HepG2 (cell line): ENCODE results near the gene PAXX. TPM values are rescaled to one million over a fixed set of nuclear protein-coding genes. Genes with fewer than 3 reads are reported as not detected.

Experiments
- ARNTL ChIP-seq: sonication (generic); formaldehyde crosslinking; IDR thresholded peaks from 2 replicates; pipeline ENCODE4 v1.4.0; 2020; ENCODE audit warnings: mild to moderate bottlenecking, missing genetic modification reagents
- EED ChIP-seq: sonication (generic); formaldehyde crosslinking; IDR thresholded peaks from 2 replicates; pipeline ENCODE4 v1.5.0; 2020; ENCODE audit warnings: mild to moderate bottlenecking, missing genetic modification reagents
- ETV5 ChIP-seq: IDR thresholded peaks from 2 replicates; pipeline ENCODE4 v1.6.1; 2018; ENCODE audit warnings: missing biosample characterization, missing genetic modification reagents, inconsistent platforms, borderline replicate concordance
- HES4 ChIP-seq: sonication (generic); formaldehyde crosslinking; IDR thresholded peaks from 2 replicates; pipeline ENCODE4 v1.9.0; 2021; ENCODE audit warnings: mild to moderate bottlenecking, missing genetic modification reagents, borderline replicate concordance
- KLF13 ChIP-seq: sonication (generic); formaldehyde crosslinking; IDR thresholded peaks from 2 replicates; pipeline ENCODE4 v1.4.0; 2020; ENCODE audit warnings: mild to moderate bottlenecking, missing genetic modification reagents
- MED1 ChIP-seq: sonication (generic); formaldehyde crosslinking; IDR thresholded peaks from 2 replicates; pipeline ENCODE4 v1.4.0; 2020; ENCODE audit warnings: missing genetic modification reagents
- NFKBIZ ChIP-seq: IDR thresholded peaks from 2 replicates; pipeline ENCODE4 v1.6.1; 2018; ENCODE audit warnings: missing genetic modification reagents, missing compliant biosample characterization
- NR2F1 ChIP-seq, 2 experiments: fragments of 450-650 bp in 1 of 2; formaldehyde crosslinking in 1 of 2; IDR thresholded peaks; 2 replicates each; pipeline versions ENCODE4 v1.5.0 to v1.6.1; 2016 to 2020; ENCODE audit warnings: mild to moderate bottlenecking in 1 of 2, missing compliant biosample characterization in 1 of 2, missing genetic modification reagents in 1 of 2, moderate library complexity in 1 of 2
- PAX8 ChIP-seq: sonication (generic); formaldehyde crosslinking; IDR thresholded peaks from 2 replicates; pipeline ENCODE4 v1.8.0; 2022; ENCODE audit warnings: mild to moderate bottlenecking, missing genetic modification reagents, borderline replicate concordance
- PHF5A ChIP-seq: IDR thresholded peaks from one replicate; pipeline ENCODE4 v1.6.1; 2018; ENCODE audit warnings: low read depth, missing genetic modification reagents; ENCODE audit not compliant: unreplicated experiment
- SP4 ChIP-seq: sonication (generic); formaldehyde crosslinking; IDR thresholded peaks from 2 replicates; pipeline ENCODE4 v1.8.1; 2023; ENCODE audit warnings: mild to moderate bottlenecking, missing genetic modification reagents
- ZFY ChIP-seq: sonication (generic); formaldehyde crosslinking; IDR thresholded peaks from 2 replicates; pipeline ENCODE4 v1.4.0; 2020; ENCODE audit warnings: missing genetic modification reagents
- ZNF101 ChIP-seq: sonication (generic); formaldehyde crosslinking; IDR thresholded peaks from 2 replicates; pipeline ENCODE4 v1.4.0; 2020; ENCODE audit warnings: mild to moderate bottlenecking, low read depth, missing genetic modification reagents, borderline replicate concordance
- ZNF121 ChIP-seq: sonication (generic); formaldehyde crosslinking; IDR thresholded peaks from 2 replicates; pipeline ENCODE4 v1.5.0; 2020; ENCODE audit warnings: mild to moderate bottlenecking, missing genetic modification reagents
- ZNF224 ChIP-seq: sonication (generic); formaldehyde crosslinking; IDR thresholded peaks from 2 replicates; pipeline ENCODE4 v1.5.0; 2020; ENCODE audit warnings: mild to moderate bottlenecking, missing genetic modification reagents
- ZNF343 ChIP-seq: sonication (generic); formaldehyde crosslinking; IDR thresholded peaks from 2 replicates; pipeline ENCODE4 v1.4.0; 2020; ENCODE audit warnings: mild to moderate bottlenecking, missing genetic modification reagents
- ZNF350 ChIP-seq: sonication (generic); formaldehyde crosslinking; IDR thresholded peaks from 2 replicates; pipeline ENCODE4 v1.4.0; 2020; ENCODE audit warnings: mild to moderate bottlenecking, low read depth, missing genetic modification reagents, borderline replicate concordance
- ZNF430 ChIP-seq: sonication (generic); formaldehyde crosslinking; IDR thresholded peaks from 2 replicates; pipeline ENCODE4 v1.9.0; 2021; ENCODE audit warnings: mild to moderate bottlenecking, missing genetic modification reagents
- ZNF773 ChIP-seq: sonication (generic); formaldehyde crosslinking; IDR thresholded peaks from 2 replicates; pipeline ENCODE4 v1.4.0; 2020; ENCODE audit warnings: missing genetic modification reagents, borderline replicate concordance
- ZNF792 ChIP-seq: IDR thresholded peaks from 2 replicates; pipeline ENCODE4 v1.6.1; 2016
- ZNF883 ChIP-seq: sonication (generic); formaldehyde crosslinking; IDR thresholded peaks from 2 replicates; pipeline ENCODE4 v1.5.1; 2020; ENCODE audit warnings: mild to moderate bottlenecking, missing genetic modification reagents; ENCODE audit errors: not compliant biosample characterization
- ZSCAN12 ChIP-seq: sonication (generic); formaldehyde crosslinking; IDR thresholded peaks from 2 replicates; pipeline ENCODE4 v1.9.0; 2021; ENCODE audit warnings: mild to moderate bottlenecking, missing genetic modification reagents
- polyA plus RNA-seq, 8 experiments: library from polyadenylated mRNA; depleted of rRNA in 3 of 8; stranded (reverse) in 7 of 8; unstranded in 1 of 8; fragments of >200 nt; fragmentation: Illumina TruSeq in 4 of 8; extraction: Trizol in 4 of 8; gene quantifications; 2 replicates each; pipeline versions ENCODE4 v1.2.1 to v1.2.3, GENCODE V29; 2011 to 2016; ENCODE audit warnings: low read depth in 4 of 8, missing spikeins in 1 of 8, mixed read lengths in 1 of 8; ENCODE audit not compliant: insufficient read depth in 1 of 8
- total RNA-seq, 5 experiments: library from RNA; depleted of rRNA; stranded (reverse); fragments of >200 nt; fragmentation: Illumina TruSeq; extraction: Trizol; gene quantifications; 2 replicates each; pipeline ENCODE4 v1.2.3, GENCODE V29; 2016; ENCODE audit warnings: low read depth in 1 of 5
- TF ChIP-seq, protein P1 (sequence below): sonication (generic); formaldehyde crosslinking; IDR thresholded peaks from 2 replicates; pipeline ENCODE4 v1.5.0; 2020; ENCODE audit warnings: mild to moderate bottlenecking, missing genetic modification reagents
- TF ChIP-seq, protein P2 (sequence below): sonication (generic); formaldehyde crosslinking; IDR thresholded peaks from 2 replicates; pipeline ENCODE4 v1.5.0; 2020; ENCODE audit warnings: missing genetic modification reagents
- TF ChIP-seq, protein P3 (sequence below): sonication (generic); formaldehyde crosslinking; IDR thresholded peaks from 2 replicates; pipeline ENCODE4 v1.4.0; 2020; ENCODE audit warnings: missing genetic modification reagents
- TF ChIP-seq, protein P4 (sequence below): sonication (generic); formaldehyde crosslinking; conservative IDR thresholded peaks from 2 replicates; pipeline ENCODE4 v1.5.0; 2020; ENCODE audit warnings: missing genetic modification reagents

The PAXX gene
- total and polyA plus RNA-seq, 2 of the 13 experiments (the other 11 are each of a cell fraction or from before 2014, with no cell fraction given) = 14.0 to 31.9 TPM

DNA sequence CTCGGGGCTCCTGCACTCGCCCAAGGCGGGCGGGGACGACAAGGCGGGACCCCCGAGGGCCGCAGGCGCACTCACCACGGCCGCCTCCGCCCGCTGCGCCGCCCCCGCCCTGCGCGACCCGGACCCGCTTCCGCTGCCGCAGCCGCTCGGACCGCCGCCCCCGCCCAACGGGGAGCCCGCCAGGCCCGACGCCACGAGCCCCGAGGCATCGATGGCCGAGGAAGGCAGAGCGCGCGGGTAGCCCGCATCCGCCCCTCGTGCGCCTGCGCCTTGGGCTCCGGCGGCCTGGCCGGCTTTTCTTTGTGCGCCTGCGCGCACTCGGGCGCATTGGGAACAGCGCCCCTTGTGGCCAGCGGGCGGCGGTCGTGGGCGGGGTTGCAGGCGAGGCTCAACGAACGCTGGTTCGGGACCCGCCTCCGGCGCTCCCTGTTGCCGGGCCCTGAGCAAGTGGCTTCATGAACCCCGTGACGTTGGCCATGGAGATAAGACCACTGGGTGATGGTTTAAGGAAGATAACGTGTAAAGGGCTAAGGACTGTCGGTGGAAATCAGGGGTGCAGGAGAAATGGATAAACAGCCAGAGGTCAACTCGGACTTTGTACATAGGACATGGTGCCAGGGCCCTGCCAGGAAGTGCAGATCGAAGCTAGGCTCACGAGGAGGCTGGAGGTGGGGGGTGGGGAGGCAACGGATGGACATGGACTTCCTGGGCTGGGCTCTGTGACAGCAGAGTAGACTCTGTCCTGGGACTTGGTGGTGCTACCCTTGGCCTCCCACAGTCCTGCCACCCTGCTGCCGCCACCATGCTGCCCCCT, 47.5 kb upstream of the PAXX start, which contains the start of the genes C8G and FBXW5 (continued):
- TF ChIP-seq, protein P1, sequence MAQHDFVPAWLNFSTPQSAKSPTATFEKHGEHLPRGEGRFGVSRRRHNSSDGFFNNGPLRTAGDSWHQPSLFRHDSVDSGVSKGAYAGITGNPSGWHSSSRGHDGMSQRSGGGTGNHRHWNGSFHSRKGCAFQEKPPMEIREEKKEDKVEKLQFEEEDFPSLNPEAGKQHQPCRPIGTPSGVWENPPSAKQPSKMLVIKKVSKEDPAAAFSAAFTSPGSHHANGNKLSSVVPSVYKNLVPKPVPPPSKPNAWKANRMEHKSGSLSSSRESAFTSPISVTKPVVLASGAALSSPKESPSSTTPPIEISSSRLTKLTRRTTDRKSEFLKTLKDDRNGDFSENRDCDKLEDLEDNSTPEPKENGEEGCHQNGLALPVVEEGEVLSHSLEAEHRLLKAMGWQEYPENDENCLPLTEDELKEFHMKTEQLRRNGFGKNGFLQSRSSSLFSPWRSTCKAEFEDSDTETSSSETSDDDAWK (CRISPR knock-in tag) = no peak
- TF ChIP-seq ZNF773 (CRISPR knock-in tag) = no peak
- TF ChIP-seq ZNF883 = peak; percentile 23
- TF ChIP-seq ZNF350 (CRISPR knock-in tag) = peak; percentile 25
- TF ChIP-seq KLF13 (CRISPR knock-in tag) = 0 out of 2 replicates have a peak, but pooled peaks have one; percentile 10
- peak in 1 of 2 experiments; percentile 87; a peak in 2 of 4 replicates for TF ChIP-seq NR2F1 (CRISPR knock-in tag; IDR thresholded peaks at IDR 0.05)
- TF ChIP-seq ZNF224 = 0 out of 2 replicates have a peak, but pooled peaks have one; percentile 48
- peak; percentile 63 for TF ChIP-seq PHF5A (CRISPR knock-in tag)
- peak; percentile 61 for TF ChIP-seq ETV5 (CRISPR knock-in tag)
- TF ChIP-seq ZNF121 = no peak
- TF ChIP-seq MED1 (CRISPR knock-in tag) = peak; percentile 57; the same call in 1 of the 2 replicates
- TF ChIP-seq ZNF430 = peak; percentile 34; the same call in 1 of the 2 replicates
- peak; percentile 14; the same call in 1 of the 2 replicates for TF ChIP-seq ZSCAN12
- TF ChIP-seq SP4 = peak; percentile 87
- TF ChIP-seq ZNF343 (CRISPR knock-in tag) = peak; percentile 42; the same call in 1 of the 2 replicates
- TF ChIP-seq, protein P2, sequence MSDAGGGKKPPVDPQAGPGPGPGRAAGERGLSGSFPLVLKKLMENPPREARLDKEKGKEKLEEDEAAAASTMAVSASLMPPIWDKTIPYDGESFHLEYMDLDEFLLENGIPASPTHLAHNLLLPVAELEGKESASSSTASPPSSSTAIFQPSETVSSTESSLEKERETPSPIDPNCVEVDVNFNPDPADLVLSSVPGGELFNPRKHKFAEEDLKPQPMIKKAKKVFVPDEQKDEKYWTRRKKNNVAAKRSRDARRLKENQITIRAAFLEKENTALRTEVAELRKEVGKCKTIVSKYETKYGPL (CRISPR knock-in tag) = no peak
- peak; percentile 26 for TF ChIP-seq ZFY (CRISPR knock-in tag)
- 0 out of 2 replicates have a peak, but pooled peaks have one; percentile 47 for TF ChIP-seq NFKBIZ (CRISPR knock-in tag)
- no peak for TF ChIP-seq HES4 (CRISPR knock-in tag)
- TF ChIP-seq ZNF792 (CRISPR knock-in tag) = peak; percentile 35; the same call in 1 of the 2 replicates
- TF ChIP-seq, protein P3, sequence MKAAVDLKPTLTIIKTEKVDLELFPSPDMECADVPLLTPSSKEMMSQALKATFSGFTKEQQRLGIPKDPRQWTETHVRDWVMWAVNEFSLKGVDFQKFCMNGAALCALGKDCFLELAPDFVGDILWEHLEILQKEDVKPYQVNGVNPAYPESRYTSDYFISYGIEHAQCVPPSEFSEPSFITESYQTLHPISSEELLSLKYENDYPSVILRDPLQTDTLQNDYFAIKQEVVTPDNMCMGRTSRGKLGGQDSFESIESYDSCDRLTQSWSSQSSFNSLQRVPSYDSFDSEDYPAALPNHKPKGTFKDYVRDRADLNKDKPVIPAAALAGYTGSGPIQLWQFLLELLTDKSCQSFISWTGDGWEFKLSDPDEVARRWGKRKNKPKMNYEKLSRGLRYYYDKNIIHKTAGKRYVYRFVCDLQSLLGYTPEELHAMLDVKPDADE (CRISPR knock-in tag) = no peak
- TF ChIP-seq PAX8 = 0 out of 2 replicates have a peak, but pooled peaks have one; percentile 17
- TF ChIP-seq ARNTL = 0 out of 2 replicates have a peak, but pooled peaks have one; percentile 47
- TF ChIP-seq, protein P4, sequence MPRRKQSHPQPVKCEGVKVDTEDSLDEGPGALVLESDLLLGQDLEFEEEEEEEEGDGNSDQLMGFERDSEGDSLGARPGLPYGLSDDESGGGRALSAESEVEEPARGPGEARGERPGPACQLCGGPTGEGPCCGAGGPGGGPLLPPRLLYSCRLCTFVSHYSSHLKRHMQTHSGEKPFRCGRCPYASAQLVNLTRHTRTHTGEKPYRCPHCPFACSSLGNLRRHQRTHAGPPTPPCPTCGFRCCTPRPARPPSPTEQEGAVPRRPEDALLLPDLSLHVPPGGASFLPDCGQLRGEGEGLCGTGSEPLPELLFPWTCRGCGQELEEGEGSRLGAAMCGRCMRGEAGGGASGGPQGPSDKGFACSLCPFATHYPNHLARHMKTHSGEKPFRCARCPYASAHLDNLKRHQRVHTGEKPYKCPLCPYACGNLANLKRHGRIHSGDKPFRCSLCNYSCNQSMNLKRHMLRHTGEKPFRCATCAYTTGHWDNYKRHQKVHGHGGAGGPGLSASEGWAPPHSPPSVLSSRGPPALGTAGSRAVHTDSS (CRISPR knock-in tag) = no peak
- no peak for TF ChIP-seq ZNF101
- no peak for TF ChIP-seq EED (CRISPR knock-in tag)
